ENCODE data around the gene TENM3.

Gene TENM3

GRCh38 chr4:182276210-182277109 is 33.3 kb downstream of the TENM3 start (continued):
- TF ChIP-seq ZNF18 (tag by site-specific recombination; IDR thresholded peaks at IDR 0.05): no peak
- no peak for TF ChIP-seq ZNF140 (tag by site-specific recombination; IDR thresholded peaks at IDR 0.05)
- no peak for TF ChIP-seq ZNF513 (tag by site-specific recombination; IDR thresholded peaks at IDR 0.05)
- TF ChIP-seq ZNF133 (tag by site-specific recombination; IDR thresholded peaks at IDR 0.05): no peak
- TF ChIP-seq ZNF324 (tag by site-specific recombination; IDR thresholded peaks at IDR 0.05): no peak
- no peak for TF ChIP-seq ZNF157 (tag by site-specific recombination; IDR thresholded peaks at IDR 0.05)
- TF ChIP-seq ZNF501 (tag by site-specific recombination; IDR thresholded peaks at IDR 0.05): no peak
- TF ChIP-seq MYNN (tag by site-specific recombination; IDR thresholded peaks at IDR 0.05; ENCODE audit: borderline replicate concordance): no peak
- no peak for TF ChIP-seq ZNF626 (tag by site-specific recombination; IDR thresholded peaks at IDR 0.05)
- no peak for TF ChIP-seq TRIM28 (IDR thresholded peaks at IDR 0.05; ENCODE audit: borderline replicate concordance, low read length)
- TF ChIP-seq ZNF214 (tag by site-specific recombination; IDR thresholded peaks at IDR 0.05; ENCODE audit: borderline replicate concordance): no peak
- TF ChIP-seq ZNF514 (tag by site-specific recombination; IDR thresholded peaks at IDR 0.05): no peak
- TF ChIP-seq HOXA7 (CRISPR knock-in tag; IDR thresholded peaks at IDR 0.05; ENCODE audit: borderline replicate concordance): no peak
- TF ChIP-seq ZNF529 (tag by site-specific recombination; IDR thresholded peaks at IDR 0.05; ENCODE audit: insufficient replicate concordance): no peak
- TF ChIP-seq ZNF175 (tag by site-specific recombination; IDR thresholded peaks at IDR 0.05): no peak
- TF ChIP-seq ZNF677 (tag by site-specific recombination; IDR thresholded peaks at IDR 0.05): no peak
- TF ChIP-seq ZNF16 (tag by site-specific recombination; IDR thresholded peaks at IDR 0.05; ENCODE audit: low read depth): no peak
- TF ChIP-seq SALL2 (tag by site-specific recombination; IDR thresholded peaks at IDR 0.05; ENCODE audit: borderline replicate concordance): no peak
- no peak for TF ChIP-seq ZNF530 (tag by site-specific recombination; IDR thresholded peaks at IDR 0.05; ENCODE audit: low read depth)
- TF ChIP-seq GLI4 (tag by site-specific recombination; IDR thresholded peaks at IDR 0.05): no peak
- TF ChIP-seq ZNF239 (tag by site-specific recombination; IDR thresholded peaks at IDR 0.05): no peak
- TF ChIP-seq ZNF776 (tag by site-specific recombination; IDR thresholded peaks at IDR 0.05; ENCODE audit: borderline replicate concordance): no peak
- no peak for TF ChIP-seq ZNF302 (tag by site-specific recombination; IDR thresholded peaks at IDR 0.05; ENCODE audit: low read depth)
- TF ChIP-seq GLI2 (tag by site-specific recombination; IDR thresholded peaks at IDR 0.05; ENCODE audit: borderline replicate concordance, low read depth): 0 out of 2 replicates have a peak, but pooled peaks have one; percentile 20
- TF ChIP-seq ZNF112 (tag by site-specific recombination; IDR thresholded peaks at IDR 0.05): no peak
- no peak for TF ChIP-seq REST (tag by site-specific recombination; IDR thresholded peaks at IDR 0.05)
- no peak for TF ChIP-seq ZNF660 (tag by site-specific recombination; IDR thresholded peaks at IDR 0.05)
- no peak for TF ChIP-seq ZNF645 (tag by site-specific recombination; IDR thresholded peaks at IDR 0.05)
- no peak for TF ChIP-seq KLF16 (tag by site-specific recombination; IDR thresholded peaks at IDR 0.05)
- no peak for TF ChIP-seq SETDB1 (IDR thresholded peaks at IDR 0.05; ENCODE audit: insufficient read length, low read length)
- no peak for TF ChIP-seq ZNF555 (tag by site-specific recombination; conservative IDR thresholded peaks at IDR 0.05)
- TF ChIP-seq IKZF3 (tag by site-specific recombination; IDR thresholded peaks at IDR 0.05): no peak
- no peak for TF ChIP-seq ZNF184 (tag by site-specific recombination; IDR thresholded peaks at IDR 0.05)
- no peak for TF ChIP-seq ZNF610 (tag by site-specific recombination; IDR thresholded peaks at IDR 0.05; ENCODE audit: borderline replicate concordance)
